ENCODE results near the gene ALPI.

ALPI gene

GRCh38 chr2:232494542-232494941, 38.6 kb downstream of the ALPI start:
- DNase-seq (ENCODE audit: insufficient read length, low spot score) (no peak), FAIRE-seq (no peak)

DNA sequence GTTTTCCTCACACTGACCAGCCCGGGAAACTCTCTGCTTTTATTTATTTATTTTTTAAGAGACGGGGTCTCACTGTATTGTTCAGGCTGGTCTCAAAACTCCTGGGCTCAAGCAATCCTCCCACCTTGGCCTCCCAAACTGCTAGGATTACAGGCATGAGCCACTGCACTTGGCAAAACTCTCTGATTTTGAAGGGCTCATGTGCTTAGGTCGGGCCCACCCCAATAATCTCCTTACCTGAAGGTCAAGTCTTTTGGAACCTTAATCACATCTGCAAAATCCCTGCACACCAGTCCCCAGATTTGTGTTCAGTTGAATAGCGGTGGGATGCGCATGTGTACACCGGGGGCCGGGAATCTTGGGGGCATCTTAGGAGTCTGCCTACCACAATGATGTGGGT, 39.3 kb downstream of the ALPI start:
- DNase-seq (ENCODE audit: insufficient read length, low spot score) (no peak), FAIRE-seq (no peak)

- DNase-seq (ENCODE audit: insufficient read length, low spot score) (no peak), FAIRE-seq (no peak)
These were observed 40.7 kb downstream of the ALPI start for GRCh38 chr2:232496501-232497270.

DNA sequence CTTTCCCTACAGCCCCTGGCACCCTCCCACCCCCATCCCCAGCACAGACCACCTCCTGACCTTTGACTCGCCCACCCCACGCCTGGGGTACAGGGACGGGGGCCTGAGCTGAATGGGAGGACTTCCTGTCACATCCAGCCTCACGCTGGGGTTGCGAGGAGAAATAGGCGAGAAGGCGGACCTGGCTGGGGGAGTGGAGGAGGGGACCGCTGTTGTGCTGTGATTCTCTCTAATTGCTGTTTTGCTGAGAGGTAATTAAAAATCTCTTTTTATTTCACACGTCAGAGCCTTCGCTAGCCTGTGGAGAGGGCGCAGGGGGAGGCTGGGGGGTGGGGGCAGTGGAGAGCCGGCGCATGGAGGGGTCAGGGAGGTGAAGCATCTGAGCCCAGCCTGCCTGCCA, 41.4 kb downstream of the ALPI start:
- DNase-seq (ENCODE audit: insufficient read length, low spot score) (no peak), FAIRE-seq (no peak)

DNA sequence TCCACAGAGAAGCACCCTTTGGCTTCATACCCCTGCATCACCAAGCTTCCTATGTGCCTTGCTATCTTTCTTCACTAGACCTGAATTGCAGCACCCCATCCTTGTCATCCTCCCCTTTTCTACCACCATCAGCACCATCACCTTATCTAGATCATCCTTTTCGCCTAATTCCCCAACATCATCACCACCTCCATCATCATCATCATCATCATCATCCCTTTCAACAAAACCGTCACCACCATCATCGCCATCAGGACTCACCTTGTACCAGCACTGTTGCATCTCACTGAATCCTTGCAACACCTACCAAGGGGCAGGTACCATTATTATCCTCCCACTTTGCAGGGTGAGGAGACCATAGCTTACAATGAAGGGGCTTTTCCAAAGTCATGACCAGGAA, 42.5 kb downstream of the ALPI start:
- DNase-seq (ENCODE audit: insufficient read length, low spot score) (no peak), FAIRE-seq (peak; percentile 68)

DNA sequence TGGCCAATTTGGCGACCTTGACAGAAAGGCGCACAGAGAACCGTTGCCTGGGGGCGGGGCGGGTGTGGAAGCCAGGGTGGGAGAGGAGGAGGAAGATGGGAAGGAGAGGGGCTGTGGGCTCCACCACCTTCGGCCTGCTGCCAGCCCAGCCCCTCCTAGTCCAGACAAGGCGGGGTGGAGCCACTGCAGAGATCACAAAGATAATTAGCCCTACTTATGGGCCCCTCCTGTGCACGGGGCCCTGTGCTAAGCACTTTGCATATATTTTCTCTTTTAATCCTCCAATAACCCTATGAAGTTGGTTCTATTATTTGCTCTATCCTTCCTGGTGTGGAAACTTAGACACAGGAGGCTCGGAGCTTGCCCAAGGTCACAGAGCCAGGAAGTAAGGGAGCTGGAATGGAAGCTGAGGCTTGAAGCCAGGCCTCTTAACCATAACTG, 45.4 kb downstream of the ALPI start:
- FAIRE-seq (no peak), DNase-seq (ENCODE audit: insufficient read length, low spot score) (no peak)

DNA sequence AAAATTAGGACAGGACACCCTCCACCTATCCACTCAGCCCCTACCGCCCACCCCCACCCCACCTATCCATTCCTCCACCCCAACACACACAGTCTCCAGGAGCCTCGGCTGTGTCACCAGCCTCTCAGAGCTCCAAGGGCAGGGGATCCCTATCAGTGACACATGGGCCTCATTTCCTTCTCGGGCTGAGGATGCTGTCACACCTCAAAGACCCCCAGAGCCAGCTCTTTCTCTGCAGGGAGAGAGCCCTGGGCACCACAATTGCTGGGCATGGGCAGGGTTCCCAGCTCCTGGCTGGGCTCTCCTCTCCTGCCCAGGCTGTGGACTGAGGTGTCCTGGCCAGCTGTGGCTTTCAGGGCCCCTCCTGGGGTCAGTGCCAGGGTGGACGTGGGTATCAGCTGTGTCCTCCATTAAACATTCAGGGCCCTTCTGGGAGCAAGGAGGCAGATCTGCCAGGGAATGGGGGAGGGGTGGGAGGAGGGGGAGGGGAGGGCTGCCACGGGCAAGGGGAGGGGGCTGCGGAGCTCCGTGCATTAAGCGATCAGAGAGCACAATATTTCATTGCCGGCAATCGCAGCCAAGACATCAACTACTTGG, 45.9 kb downstream of the ALPI start:
- FAIRE-seq (no peak), DNase-seq (ENCODE audit: insufficient read length, low spot score) (no peak)

DNA sequence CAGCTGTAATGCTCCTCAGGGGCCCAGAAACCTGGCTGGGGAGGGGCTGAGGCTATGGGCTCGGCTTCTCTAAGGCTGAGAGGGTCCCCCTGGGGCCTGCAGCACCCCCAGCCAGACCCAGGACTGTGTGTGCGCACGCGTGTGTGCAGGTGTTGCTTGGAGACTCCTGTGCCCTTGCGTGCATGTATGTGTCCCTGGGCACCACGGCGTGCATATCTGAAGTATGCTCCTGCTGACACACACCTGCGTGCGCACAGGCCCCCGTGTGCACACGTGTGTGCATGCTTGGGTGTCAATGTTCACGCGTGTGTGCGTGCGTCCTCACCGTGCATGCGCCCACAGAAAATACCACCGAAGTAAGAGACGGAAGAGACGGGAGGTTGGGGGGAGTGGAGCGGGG, 46.6 kb downstream of the ALPI start:
- FAIRE-seq (no peak), DNase-seq (ENCODE audit: insufficient read length, low spot score) (no peak)

- no peak for DNase-seq (ENCODE audit: insufficient read length, low spot score)
- no peak for FAIRE-seq
These were observed 47.2 kb downstream of the ALPI start for GRCh38 chr2:232502911-232503808.

- FAIRE-seq = no peak
- no peak for DNase-seq (ENCODE audit: insufficient read length, low spot score)
These were observed 47.9 kb downstream of the ALPI start for GRCh38 chr2:232503809-232504323.

- DNase-seq (ENCODE audit: insufficient read length, low spot score) (no peak), FAIRE-seq (no peak)
These were observed 48.5 kb downstream of the ALPI start for GRCh38 chr2:232504438-232504837.

- FAIRE-seq = no peak
- no peak for DNase-seq (ENCODE audit: insufficient read length, low spot score)
These were observed 49.9 kb downstream of the ALPI start for GRCh38 chr2:232505856-232506255.

GRCh38 chr2:232506709-232507108, 50.8 kb downstream of the ALPI start:
- FAIRE-seq = no peak
- no peak for DNase-seq (ENCODE audit: insufficient read length, low spot score)

DNA sequence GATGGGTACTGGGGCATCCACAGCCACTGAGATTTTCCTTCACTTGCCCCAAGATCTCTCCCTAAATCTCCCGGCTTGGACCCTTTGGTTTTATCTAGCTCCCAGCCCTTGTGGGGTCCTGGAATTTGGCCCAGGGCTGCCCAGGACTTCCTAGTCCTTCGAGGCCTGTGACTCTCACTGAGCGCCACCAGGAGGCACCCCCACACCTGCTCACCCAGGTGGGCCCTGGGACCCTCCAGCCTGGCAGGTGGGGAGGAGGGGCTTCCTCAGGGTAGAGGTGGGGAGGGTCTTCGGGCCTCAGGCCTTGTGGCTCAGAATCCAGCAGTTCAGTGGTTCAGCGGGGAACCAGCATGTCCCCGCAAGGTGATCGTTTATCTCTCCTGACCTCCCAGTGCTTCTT, 52.3 kb downstream of the ALPI start:
- FAIRE-seq = no peak
- no peak for DNase-seq (ENCODE audit: insufficient read length, low spot score)

All from HTR-8/SVneo (cell line).